Psoas muscle (tissue), 8 donors: ENCODE results near the gene RFLNA. TPM values are rescaled to one million over a fixed set of nuclear protein-coding genes. Genes with fewer than 3 reads are reported as not detected.

Experiments used
- ATAC-seq, 4 donors: fragments of 200-7000 bp; cut with Tn5 transposase; one replicate each; pipeline ENCODE4 v1.9.1; 2020; ENCODE audit warnings: moderate library complexity in 3 of 4, mild to moderate bottlenecking in 2 of 4
- DNase-seq, 2 donors: peaks; one replicate each; pipeline ENCODE4 v3.0.0-alpha.2; 2020
- H3K27ac ChIP-seq: fragments of 200-600 bp; one replicate; pipeline ENCODE4 v1.8.0; 2022
- H3K27me3 ChIP-seq, 3 donors: fragments of 200-600 bp in 1 of 3; one replicate each; pipeline versions ENCODE4 v1.6.1 to v1.8.0; 2013 to 2022; ENCODE audit warnings: low read length in 2 of 3, mild to moderate bottlenecking in 2 of 3, moderate library complexity in 1 of 3; ENCODE audit not compliant: insufficient read depth in 3 of 3
- H3K36me3 ChIP-seq, 2 donors: fragments of 200-600 bp in 1 of 2; one replicate each; pipeline versions ENCODE4 v1.6.1 to v1.8.0; 2013 to 2022; ENCODE audit warnings: low read depth in 1 of 2, mild to moderate bottlenecking in 1 of 2, moderate library complexity in 1 of 2; ENCODE audit not compliant: insufficient read depth in 1 of 2
- H3K4me1 ChIP-seq: fragments of 200-600 bp; one replicate; pipeline ENCODE4 v1.8.0; 2022
- H3K4me3 ChIP-seq: fragments of 200-600 bp; one replicate; pipeline ENCODE4 v1.8.0; 2022; ENCODE audit warnings: mild to moderate bottlenecking
- H3K9me3 ChIP-seq: fragments of 200-600 bp; one replicate; pipeline ENCODE4 v1.8.0; 2022
- CTCF ChIP-seq: fragments of 200-600 bp; IDR thresholded peaks from one replicate; pipeline ENCODE4 v1.8.0; 2022; ENCODE audit warnings: antibody characterized with exemption
- WGBS, 3 donors: extraction: QIAGEN DNeasy Blood & Tissue Kit; methylation state at CpG; one replicate each; pipeline versions ENCODE4 v1.1.6 to v1.1.7; 2013; 5-methylcytosine and 5-hydroxymethylcytosine counted together
- intact Hi-C, 2 donors: fragments of 100-400 bp; cut with DNase I; formaldehyde crosslinking; loops; one replicate each; pipeline versions ENCODE4 v1.11.0 to v1.14.2; 2022
- polyA plus RNA-seq, 3 donors: library from polyadenylated mRNA; stranded (reverse); fragments of 200-250 nt; gene quantifications; one replicate each; pipeline ENCODE4 v1.2.3, GENCODE V29; 2013
- total RNA-seq, 4 donors: library from RNA; stranded (reverse); fragmentation: NEBNext Ultra II Directional in 2 of 4; extraction: Animal tissue kit (Norgen Biotek cat#: 25700) in 2 of 4; gene quantifications; one replicate each; pipeline versions ENCODE4 v1.2.1 to v1.2.4, GENCODE V29; 2021 to 2023
- donor health status: healthy with polysubstance abuse.
- donor health status: DM: no; HTN: no; CAD: no; lungs with moderate emphysema.
- donor health status: Bipolar disorder and iron deficiency.
- donor health status: healthy.
- donor health status: DM: yes; HTN: yes; CAD: no.
- donor health status: DM: no; HTN: no; CAD: no.
- donor health status: DM: no; HTN: no; CAD: no.
- donor health status: DM: yes; HTN: yes; CAD: no.

The RFLNA gene
- total and polyA plus RNA-seq, 7 donors = 0.38 to 7.8 (median 0.70) TPM

GRCh38 chr12:124296295-124296915 lies 1.5 kb downstream of the RFLNA start:
- Histone ChIP-seq H3K4me1 (peaks cover 14% of the 10 kb centered on the region), H3K36me3 (no peaks in the 10 kb centered on the region), H3K27me3 (peaks cover 0 to 5% (median 0%) of the 10 kb centered on the region in 3 donors), H3K27ac (no peak overlapping the region), H3K9me3 (no peaks in the 10 kb centered on the region), H3K4me3 (no peak overlapping the region)
- WGBS, 3 donors = 50 to 58% (median 53%) methylated on average over 21 of the region's 21 CpGs
- DNase-seq (peak in 1 of 2 donors; percentile 51), ATAC-seq (peak in 1 of 4 donors; percentile 11)
- no peak for TF ChIP-seq CTCF
- intact Hi-C loops = no loop called here

DNA sequence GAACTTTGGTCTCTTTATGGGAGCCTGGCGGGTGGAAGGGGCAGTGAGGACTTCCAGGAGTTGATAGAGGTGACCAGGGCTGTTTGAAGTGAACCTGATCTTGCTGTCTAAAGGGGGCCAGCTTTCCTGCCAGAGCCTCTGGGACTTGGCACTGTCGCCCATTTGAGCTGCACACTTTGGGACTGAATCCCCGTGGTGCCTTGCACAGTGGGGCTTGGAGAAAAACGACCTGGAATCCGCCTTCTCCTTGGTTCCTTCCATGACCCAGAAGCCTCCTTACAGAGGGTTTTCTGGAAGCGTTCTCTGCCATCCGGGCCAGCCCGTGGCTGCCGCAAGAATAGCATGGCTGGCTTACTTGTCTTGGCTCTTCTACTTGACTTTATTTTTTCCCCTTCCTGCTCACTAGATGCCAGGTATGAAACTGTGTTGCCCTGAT lies 2.0 kb downstream of the RFLNA start:
- ATAC-seq (peak in 3 of 4 donors; percentile 66 to 79 (median 67)), DNase-seq (peak in 1 of 2 donors; percentile 56)
- H3K27ac ChIP-seq = peak overlapping the region; percentile 37
- no peak overlapping the region for H3K4me3 ChIP-seq
- intact Hi-C loops = no loop called here
- no peak for TF ChIP-seq CTCF
- H3K36me3 ChIP-seq = no peaks in the 10 kb centered on the region
- peaks cover 0 to 5% (median 0%) of the 10 kb centered on the region in 3 donors for H3K27me3 ChIP-seq
- no peaks in the 10 kb centered on the region for H3K9me3 ChIP-seq
- 26 to 30% (median 27%) methylated on average over 9 of the region's 9 CpGs for WGBS, 3 donors
- H3K4me1 ChIP-seq = peaks cover 14% of the 10 kb centered on the region

GRCh38 chr12:124297389-124297788 lies 2.5 kb downstream of the RFLNA start:
- no peak for TF ChIP-seq CTCF
- Histone ChIP-seq H3K9me3 (no peaks in the 10 kb centered on the region), H3K4me1 (peaks cover 14% of the 10 kb centered on the region), H3K36me3 (no peaks in the 10 kb centered on the region), H3K27me3 (peaks cover 0 to 5% (median 0%) of the 10 kb centered on the region in 3 donors), H3K27ac (peak overlapping the region; percentile 37), H3K4me3 (no peak overlapping the region)
- DNase-seq = peak in 1 of 2 donors; percentile 8
- intact Hi-C loops = no loop called here
- 76 to 81% (median 76%) methylated on average over 4 of the region's 4 CpGs for WGBS, 3 donors
- ATAC-seq = no peak

- TF ChIP-seq CTCF = no peak
- H3K36me3 ChIP-seq = no peaks in the 10 kb centered on the region
- no peak for ATAC-seq
- peaks cover 14% of the 10 kb centered on the region for H3K4me1 ChIP-seq
- H3K27me3 ChIP-seq = peaks cover 0 to 5% (median 0%) of the 10 kb centered on the region in 3 donors
- WGBS, 3 donors = 87 to 91% (median 90%) methylated on average over 19 of the region's 19 CpGs
- intact Hi-C loops = no loop called here
- H3K9me3 ChIP-seq = no peaks in the 10 kb centered on the region
- no peak overlapping the region for H3K4me3 ChIP-seq
- peak in 1 of 2 donors; percentile 12 for DNase-seq
- no peak overlapping the region for H3K27ac ChIP-seq
Measured at GRCh38 chr12:124297856-124298255, 3.0 kb downstream of the RFLNA start.
